Endothelial cell of umbilical vein (primary cell): ENCODE data around the gene STX8. TPM values are rescaled to one million over a fixed set of nuclear protein-coding genes. Genes with fewer than 3 reads are reported as not detected.

Experiments used
- BruUV-seq: library from RNA; stranded (reverse); fragments of 400-500 nt; replicated peaks from 2 replicates; lab custom pipeline; 2021; lab: Mats Ljungman, UMichigan
- CTCF ChIA-PET: fragments of 300-600, 350-600 bp; sonication (Branson Sonifier 250); formaldehyde crosslinking; loops from one replicate; lab custom pipeline; 2021; ENCODE audit warnings: antibody characterized with exemption, inconsistent platforms; lab: Charles Lee
- POLR2A ChIA-PET: fragments of 300-600, 350-600 bp; sonication (Branson Sonifier 250); formaldehyde crosslinking; loops from one replicate; lab custom pipeline; 2021; ENCODE audit warnings: antibody characterized with exemption, inconsistent platforms; lab: Charles Lee
- DNase-seq: peaks from one replicate; pipeline ENCODE4 v3.0.0-alpha.2; 2011; ENCODE audit warnings: low read depth, low spot score
- FAIRE-seq: peaks from 2 replicates; lab custom pipeline; 2011; peaks lifted over from hg19 to GRCh38; lab: Jason Lieb, UNC
- H2AFZ ChIP-seq: 2 replicates; pipeline ENCODE4 v1.6.0; 2012; ENCODE audit warnings: low read depth, low read length, control low read depth, inconsistent platforms
- H3K27ac ChIP-seq: 2 replicates; pipeline ENCODE4 v1.5.1; 2011; ENCODE audit warnings: low read depth, mild to moderate bottlenecking, control low read depth, low read length, moderate library complexity; ENCODE audit not compliant: insufficient read depth
- H3K27me3 ChIP-seq, 2 experiments: 2 replicates each; pipeline versions ENCODE4 v1.6.0 to v1.6.1; 2011; ENCODE audit warnings: low read length in 2 of 2, mixed read lengths in 1 of 2; ENCODE audit not compliant: control insufficient read depth in 2 of 2, insufficient read depth in 2 of 2
- H3K36me3 ChIP-seq, 2 experiments: 2 replicates in 1 of 2; 3 replicates in 1 of 2; pipeline ENCODE4 v1.5.1; 2011; ENCODE audit warnings: low read length in 2 of 2, mild to moderate bottlenecking in 1 of 2, moderate library complexity in 1 of 2; ENCODE audit not compliant: control insufficient read depth in 2 of 2, insufficient read depth in 2 of 2; ENCODE audit errors: extremely low read depth in 1 of 2
- H3K4me1 ChIP-seq: 3 replicates; pipeline ENCODE4 v1.5.1; 2011; ENCODE audit warnings: mild to moderate bottlenecking, low read length; ENCODE audit not compliant: control insufficient read depth, insufficient read depth; ENCODE audit errors: extremely low read depth
- H3K4me2 ChIP-seq: 2 replicates; pipeline ENCODE4 v1.6.1; 2011; ENCODE audit warnings: low read length, control low read depth, mixed read lengths; ENCODE audit not compliant: insufficient read depth
- H3K4me3 ChIP-seq, 3 experiments: fragments of 200-600 bp in 1 of 3; sonication (generic), shearing (Covaris generic) in 1 of 3; replicated peaks in 1 of 3; 2 replicates each; pipeline ENCODE4 v1.5.1; 2011 to 2016; ENCODE audit warnings: control low read depth in 3 of 3, low read length in 3 of 3, mild to moderate bottlenecking in 2 of 3, inconsistent platforms in 1 of 3, low read depth in 1 of 3, moderate library complexity in 1 of 3; ENCODE audit not compliant: insufficient read depth in 1 of 3
- H3K79me2 ChIP-seq: 2 replicates; pipeline ENCODE4 v1.6.0; 2012; ENCODE audit warnings: low read length, inconsistent platforms; ENCODE audit not compliant: control insufficient read depth, insufficient read depth
- H3K9ac ChIP-seq: replicated peaks from 2 replicates; pipeline ENCODE3; 2011; ENCODE audit warnings: low read length, control low read depth; ENCODE audit not compliant: insufficient read depth; ENCODE audit errors: extremely low read depth
- H3K9me1 ChIP-seq: replicated peaks from 3 replicates; pipeline ENCODE4 v1.6.0; 2011; ENCODE audit warnings: mild to moderate bottlenecking, low read length; ENCODE audit not compliant: control insufficient read depth, insufficient read depth; ENCODE audit errors: extremely low read depth
- H3K9me3 ChIP-seq: replicated peaks from 2 replicates; pipeline ENCODE4 v1.5.1; 2012; ENCODE audit warnings: low read length, inconsistent platforms; ENCODE audit not compliant: control insufficient read depth, insufficient read depth
- H4K20me1 ChIP-seq: replicated peaks from 2 replicates; pipeline ENCODE3; 2011; ENCODE audit warnings: mild to moderate bottlenecking, low read length; ENCODE audit not compliant: control insufficient read depth, insufficient read depth; ENCODE audit errors: extremely low read depth
- EZH2 ChIP-seq: IDR thresholded peaks from 2 replicates; pipeline ENCODE4 v1.6.1; 2012; ENCODE audit warnings: borderline replicate concordance, low read depth, mild to moderate bottlenecking, moderate library complexity, low read length, inconsistent platforms; ENCODE audit not compliant: severe bottlenecking
- FOS ChIP-seq: IDR thresholded peaks from 2 replicates; pipeline ENCODE4 v1.6.1; 2011; ENCODE audit warnings: mild to moderate bottlenecking, low read length, moderate library complexity, borderline replicate concordance; ENCODE audit not compliant: insufficient read depth
- GATA2 ChIP-seq: IDR thresholded peaks from 2 replicates; pipeline ENCODE4 v1.7.0; 2011; ENCODE audit warnings: low read depth, mild to moderate bottlenecking, moderate library complexity, mixed read lengths, low read length; ENCODE audit not compliant: insufficient read length, insufficient read depth
- JUN ChIP-seq: IDR thresholded peaks from 2 replicates; pipeline ENCODE4 v1.6.1; 2011; ENCODE audit warnings: borderline replicate concordance, low read depth; ENCODE audit not compliant: insufficient read length, insufficient read depth
- MAX ChIP-seq: IDR thresholded peaks from 2 replicates; pipeline ENCODE4 v1.6.1; 2011; ENCODE audit not compliant: insufficient read depth, insufficient read length
- MYC ChIP-seq: IDR thresholded peaks from one replicate; pipeline ENCODE4 v1.6.1; 2011; ENCODE audit warnings: mild to moderate bottlenecking, low read depth, low read length
- POLR2A ChIP-seq: IDR thresholded peaks from 2 replicates; pipeline ENCODE4 v1.6.1; 2012; ENCODE audit warnings: low read depth, mild to moderate bottlenecking, control low read depth, low read length
- POLR2AphosphoS5 ChIP-seq: IDR thresholded peaks from 2 replicates; pipeline ENCODE4 v1.6.1; 2012; ENCODE audit warnings: low read depth, mild to moderate bottlenecking, control low read depth, low read length, moderate library complexity; ENCODE audit not compliant: insufficient read depth
- dilution Hi-C: fragments of 300-500 bp; cut with MboI; formaldehyde crosslinking; loops from one replicate; pipeline ENCODE4 v1.15.0; 2019; ENCODE audit warnings: low sequenced_read_pairs; ENCODE audit not compliant: extremely low pct_ligation_motif_present
- intact Hi-C: fragments of 100-400 bp; cut with micrococcal nuclease; formaldehyde crosslinking; loops from one replicate; pipeline ENCODE4 v1.10.0; 2022
- polyA plus RNA-seq, 4 experiments: library from polyadenylated mRNA; depleted of rRNA in 3 of 4; stranded (reverse) in 3 of 4; unstranded in 1 of 4; fragments of >200 nt; gene quantifications; 2 replicates each; pipeline versions ENCODE4 v1.2.1 to v1.2.3, GENCODE V29; 2011 to 2012; ENCODE audit warnings: missing spikeins in 1 of 4
- total RNA-seq: library from RNA; stranded (reverse); gene quantifications from 2 replicates; pipeline ENCODE4 v1.2.3, GENCODE V29; 2021
- TF ChIP-seq, protein P1 (sequence below), 2 donors: IDR thresholded peaks; 1 replicate in 1 of 2; 2 replicates in 1 of 2; pipeline ENCODE4 v1.5.1; 2011; ENCODE audit warnings: low read length in 2 of 2, mild to moderate bottlenecking in 2 of 2, moderate library complexity in 2 of 2, control low read depth in 1 of 2, inconsistent platforms in 1 of 2, low read depth in 1 of 2; ENCODE audit not compliant: insufficient read depth in 1 of 2; ENCODE audit errors: extremely low read depth in 1 of 2

STX8 gene
- total and polyA plus RNA-seq, 2 donors (not counting 3 experiments of a cell fraction or from before 2014, with no cell fraction given), result 25.9 to 67.3 TPM

DNA sequence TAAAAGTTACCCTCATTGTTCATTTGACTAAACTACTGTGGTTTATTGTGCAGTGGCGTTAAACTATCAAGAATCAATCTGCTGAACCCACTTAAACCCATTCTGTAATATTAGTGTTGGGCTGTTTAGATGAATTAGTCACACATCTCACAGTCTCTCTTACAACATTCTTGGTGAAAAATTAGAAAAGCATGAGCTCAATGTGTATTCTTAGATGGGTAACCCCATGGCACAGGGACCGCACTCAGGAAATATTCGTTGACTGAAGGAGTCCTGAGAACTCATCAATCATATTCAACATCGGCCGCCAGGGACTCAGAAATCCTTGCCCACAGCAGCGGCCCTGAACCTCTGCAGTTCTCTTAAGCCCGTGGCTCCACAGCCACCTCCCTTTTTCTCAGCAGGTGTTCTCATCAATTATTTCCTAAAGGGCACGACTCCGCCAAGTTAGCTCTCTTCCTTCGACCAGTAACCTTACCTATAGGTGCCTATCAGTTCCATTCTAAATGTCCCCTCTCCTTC, 155.6 kb downstream of the STX8 start:
- Histone ChIP-seq H3K9me1 (no peaks in the 10 kb centered on the region), H2AFZ (no peak overlapping the region), H3K4me1 (no peaks in the 10 kb centered on the region), H3K27ac (no peak overlapping the region), H4K20me1 (no peaks in the 10 kb centered on the region), H3K79me2 (no peaks in the 10 kb centered on the region), H3K4me3 (no peak overlapping the region), H3K36me3 (no peaks in the 10 kb centered on the region), H3K9ac (no peak overlapping the region), H3K27me3 (no peaks in the 10 kb centered on the region), H3K4me2 (no peak overlapping the region), H3K9me3 (no peaks in the 10 kb centered on the region)
- intact Hi-C loops (no loop called here), dilution Hi-C loops (no loop called here)
- FAIRE-seq (no peak), DNase-seq (no peak)
- no TSS peak for BruUV-seq
- POLR2A ChIA-PET, result no interaction called here
- TF ChIP-seq MAX, result no peak
- TF ChIP-seq POLR2A, result no peak
- TF ChIP-seq JUN, result no peak
- no peak for TF ChIP-seq POLR2AphosphoS5
- TF ChIP-seq GATA2, result no peak
- TF ChIP-seq FOS, result no peak
- TF ChIP-seq, protein P1, sequence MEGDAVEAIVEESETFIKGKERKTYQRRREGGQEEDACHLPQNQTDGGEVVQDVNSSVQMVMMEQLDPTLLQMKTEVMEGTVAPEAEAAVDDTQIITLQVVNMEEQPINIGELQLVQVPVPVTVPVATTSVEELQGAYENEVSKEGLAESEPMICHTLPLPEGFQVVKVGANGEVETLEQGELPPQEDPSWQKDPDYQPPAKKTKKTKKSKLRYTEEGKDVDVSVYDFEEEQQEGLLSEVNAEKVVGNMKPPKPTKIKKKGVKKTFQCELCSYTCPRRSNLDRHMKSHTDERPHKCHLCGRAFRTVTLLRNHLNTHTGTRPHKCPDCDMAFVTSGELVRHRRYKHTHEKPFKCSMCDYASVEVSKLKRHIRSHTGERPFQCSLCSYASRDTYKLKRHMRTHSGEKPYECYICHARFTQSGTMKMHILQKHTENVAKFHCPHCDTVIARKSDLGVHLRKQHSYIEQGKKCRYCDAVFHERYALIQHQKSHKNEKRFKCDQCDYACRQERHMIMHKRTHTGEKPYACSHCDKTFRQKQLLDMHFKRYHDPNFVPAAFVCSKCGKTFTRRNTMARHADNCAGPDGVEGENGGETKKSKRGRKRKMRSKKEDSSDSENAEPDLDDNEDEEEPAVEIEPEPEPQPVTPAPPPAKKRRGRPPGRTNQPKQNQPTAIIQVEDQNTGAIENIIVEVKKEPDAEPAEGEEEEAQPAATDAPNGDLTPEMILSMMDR (IDR thresholded peaks at IDR 0.05; ENCODE audit: extremely low read depth in 1 of 2, insufficient read depth in 1 of 2, low read depth in 1 of 2, low read length in 2 of 2), result no peak
- no peak for TF ChIP-seq MYC
- TF ChIP-seq EZH2, result no peak
- CTCF ChIA-PET, result no interaction called here
